GM18502 (cell line): Measurements from ENCODE around the gene PGAM4.
"Not testable (repeated sequence)": the region's sequence is repeated elsewhere in the genome, so short reads cannot be mapped to it uniquely, and the experiment has no call there.

Source experiments
- ATAC-seq: cut with Tn5 transposase; IDR thresholded peaks from one replicate; pipeline ENCODE4 v1.9.1; 2021; ENCODE audit warnings: mild to moderate bottlenecking; ENCODE audit not compliant: unreplicated experiment, poor library complexity

PGAM4 gene

GRCh38 chrX:77969538-77969937, at the start of gene PGAM4:
PGAM4 (minus strand) TSS chrX:77969638; CDS start chrX:77969638, 0 bp downstream.
- no peak for ATAC-seq

- no peak for ATAC-seq
Observed at GRCh38 chrX:78011846-78012245, 42.4 kb upstream of the PGAM4 start.

GRCh38 chrX:77979870-77980269, 10.4 kb upstream of the PGAM4 start:
- no peak for ATAC-seq

GRCh38 chrX:77977518-77977917, 8.1 kb upstream of the PGAM4 start:
- ATAC-seq: no peak

GRCh38 chrX:77977095-77977494, 7.7 kb upstream of the PGAM4 start:
- ATAC-seq: no peak

GRCh38 chrX:77975755-77976154, 6.3 kb upstream of the PGAM4 start:
- ATAC-seq: no peak

GRCh38 chrX:77967631-77968030, 1.8 kb downstream of the PGAM4 start:
- no peak for ATAC-seq

GRCh38 chrX:77966361-77966760, 3.1 kb downstream of the PGAM4 start:
- ATAC-seq: no peak

- no peak for ATAC-seq
Observed at GRCh38 chrX:77962068-77962902, 7.2 kb downstream of the PGAM4 start.

- ATAC-seq: no peak
Observed at GRCh38 chrX:77961063-77961462, 8.4 kb downstream of the PGAM4 start.

- ATAC-seq: no peak
Observed at GRCh38 chrX:77960567-77960966, 8.9 kb downstream of the PGAM4 start.

GRCh38 chrX:77953708-77954107, 15.7 kb downstream of the PGAM4 start:
- ATAC-seq: no peak

GRCh38 chrX:77953302-77953701, 16.1 kb downstream of the PGAM4 start:
- no peak for ATAC-seq

GRCh38 chrX:77952173-77952572, 17.3 kb downstream of the PGAM4 start:
- no peak for ATAC-seq

- ATAC-seq: no peak
Observed at GRCh38 chrX:77949840-77950239, 19.6 kb downstream of the PGAM4 start.

GRCh38 chrX:77946571-77946970, 22.9 kb downstream of the PGAM4 start:
- ATAC-seq: no peak

- ATAC-seq: no peak
Observed at GRCh38 chrX:77945910-77946545, 23.4 kb downstream of the PGAM4 start.

GRCh38 chrX:77945031-77945430, 24.4 kb downstream of the PGAM4 start:
- not testable (repeated sequence) for ATAC-seq

- ATAC-seq: no peak
Observed at GRCh38 chrX:77938083-77938680, 31.3 kb downstream of the PGAM4 start.

- no peak for ATAC-seq
Observed at GRCh38 chrX:77937291-77937690, 32.1 kb downstream of the PGAM4 start.

- no peak for ATAC-seq
Observed at GRCh38 chrX:77936299-77936698, 33.1 kb downstream of the PGAM4 start.
